GM12801 (cell line): ENCODE data around the gene STRIP2.

Experiments used
- TF ChIP-seq, protein P1 (sequence below): IDR thresholded peaks from one replicate; pipeline ENCODE4 v1.5.1; 2011; ENCODE audit warnings: control low read depth; ENCODE audit not compliant: insufficient read length; ENCODE audit errors: extremely low read depth

The STRIP2 gene

GRCh38 chr7:129512192-129512591 is 78.0 kb downstream of the STRIP2 start:
- TF ChIP-seq, protein P1, sequence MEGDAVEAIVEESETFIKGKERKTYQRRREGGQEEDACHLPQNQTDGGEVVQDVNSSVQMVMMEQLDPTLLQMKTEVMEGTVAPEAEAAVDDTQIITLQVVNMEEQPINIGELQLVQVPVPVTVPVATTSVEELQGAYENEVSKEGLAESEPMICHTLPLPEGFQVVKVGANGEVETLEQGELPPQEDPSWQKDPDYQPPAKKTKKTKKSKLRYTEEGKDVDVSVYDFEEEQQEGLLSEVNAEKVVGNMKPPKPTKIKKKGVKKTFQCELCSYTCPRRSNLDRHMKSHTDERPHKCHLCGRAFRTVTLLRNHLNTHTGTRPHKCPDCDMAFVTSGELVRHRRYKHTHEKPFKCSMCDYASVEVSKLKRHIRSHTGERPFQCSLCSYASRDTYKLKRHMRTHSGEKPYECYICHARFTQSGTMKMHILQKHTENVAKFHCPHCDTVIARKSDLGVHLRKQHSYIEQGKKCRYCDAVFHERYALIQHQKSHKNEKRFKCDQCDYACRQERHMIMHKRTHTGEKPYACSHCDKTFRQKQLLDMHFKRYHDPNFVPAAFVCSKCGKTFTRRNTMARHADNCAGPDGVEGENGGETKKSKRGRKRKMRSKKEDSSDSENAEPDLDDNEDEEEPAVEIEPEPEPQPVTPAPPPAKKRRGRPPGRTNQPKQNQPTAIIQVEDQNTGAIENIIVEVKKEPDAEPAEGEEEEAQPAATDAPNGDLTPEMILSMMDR, result no peak

DNA sequence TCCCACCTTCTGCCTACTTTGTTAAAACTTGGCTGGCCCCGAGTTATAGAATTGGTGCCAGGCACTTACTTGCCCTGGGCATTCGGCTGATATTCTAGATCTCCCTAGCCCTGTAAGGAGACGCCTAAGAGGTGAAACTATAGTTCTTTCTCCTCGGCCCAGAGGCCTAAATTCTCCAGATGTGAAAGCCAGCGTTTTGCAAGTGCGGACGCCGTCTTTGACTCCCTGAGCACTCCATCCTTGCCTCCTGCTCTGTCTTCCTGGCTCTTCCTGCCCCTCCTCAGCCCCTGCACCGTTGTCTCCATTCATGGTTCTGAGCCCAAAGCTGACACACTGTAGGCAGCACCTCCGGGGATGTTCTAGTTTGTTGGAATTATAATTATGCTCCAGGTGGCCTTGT is 79.3 kb downstream of the STRIP2 start:
- TF ChIP-seq, protein P1, result no peak

DNA sequence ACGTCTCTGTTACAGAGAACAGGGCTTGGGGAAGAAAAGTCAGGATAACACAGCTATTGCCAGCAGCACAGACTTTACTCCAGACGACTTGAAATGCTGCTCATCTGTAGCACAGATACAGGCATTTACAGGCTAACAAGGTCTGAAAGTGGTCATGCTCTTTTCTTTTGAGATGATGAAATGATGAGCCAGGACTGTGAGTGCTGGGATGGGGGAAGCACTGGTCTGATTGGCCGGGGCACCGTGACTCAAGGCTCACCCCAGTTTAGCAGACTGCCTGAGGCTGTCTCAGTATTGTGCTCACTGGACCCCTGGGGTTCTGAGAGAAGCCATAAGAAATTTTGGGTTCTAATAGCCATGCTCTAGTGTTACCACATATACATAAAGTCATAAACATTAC is 80.5 kb downstream of the STRIP2 start:
- TF ChIP-seq, protein P1, result no peak

DNA sequence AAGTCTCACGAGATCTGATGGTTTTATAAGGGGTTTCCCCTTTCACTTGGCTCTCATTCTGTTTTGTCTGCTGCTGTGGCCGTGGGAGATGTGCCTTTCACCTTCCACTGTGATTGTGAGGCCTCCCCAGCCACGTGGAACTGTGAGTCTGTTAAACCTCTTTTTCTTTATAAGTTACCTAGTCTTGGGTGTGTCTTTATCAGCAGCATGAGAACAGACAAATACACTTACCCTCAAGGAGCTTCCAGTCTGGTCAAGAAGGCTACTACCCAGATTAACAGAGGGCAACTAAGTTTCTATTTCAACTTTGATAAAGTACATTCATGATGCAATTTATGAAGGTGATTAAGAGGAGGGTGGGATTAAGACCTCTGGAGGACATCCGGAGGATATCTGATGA is 81.1 kb downstream of the STRIP2 start:
- TF ChIP-seq, protein P1, result no peak

DNA sequence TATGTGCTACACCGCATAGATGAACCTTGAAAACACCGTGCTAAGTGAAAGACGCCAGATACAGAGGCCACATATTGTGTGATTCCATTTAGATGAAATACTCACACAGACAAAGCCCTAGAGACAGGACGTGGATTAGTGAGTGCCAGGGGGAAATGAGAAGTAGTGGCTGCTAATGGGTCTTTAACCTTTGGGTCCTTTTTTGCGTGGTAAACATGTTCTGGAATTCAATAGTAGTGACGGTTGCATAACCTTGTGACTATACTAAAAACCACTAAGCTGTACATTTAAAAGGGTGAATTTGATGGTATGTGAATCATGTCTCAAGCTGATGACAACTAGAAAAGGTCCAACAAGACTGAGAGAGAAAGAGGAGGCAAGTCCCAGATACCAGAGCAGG is 83.7 kb downstream of the STRIP2 start:
- TF ChIP-seq, protein P1, result no peak

DNA sequence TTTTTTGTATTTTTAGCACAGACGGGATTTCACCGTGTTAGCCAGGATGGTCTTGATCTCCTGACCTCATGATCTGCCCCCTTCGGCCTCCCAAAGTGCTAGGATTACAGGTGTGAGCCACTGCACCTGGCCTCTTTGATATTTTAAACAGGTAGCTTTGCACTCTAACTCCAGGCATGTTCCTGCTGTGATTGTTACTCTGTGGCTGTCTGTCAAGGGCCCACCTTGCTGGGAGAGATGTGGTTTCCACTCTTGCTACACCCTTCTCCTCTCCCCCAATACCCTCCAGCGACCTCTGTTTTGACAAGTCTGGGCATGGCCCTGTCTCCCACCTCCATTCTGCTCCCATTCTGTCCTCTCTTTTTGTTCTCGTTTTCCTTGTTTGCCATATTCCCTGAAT is 85.2 kb downstream of the STRIP2 start:
- TF ChIP-seq, protein P1, result no peak

- TF ChIP-seq, protein P1, result no peak
Measured at GRCh38 chr7:129522088-129522970, 88.1 kb downstream of the STRIP2 start.
